Cardiac fibroblast (primary cell): ENCODE results near the gene PLEK.

Experiments used
- DNase-seq, 2 donors: peaks; one replicate each; pipeline versions ENCODE4 v3.0.0 to v3.0.0-alpha.2; 2010; ENCODE audit warnings: low read depth in 2 of 2
- H3K4me3 ChIP-seq, 2 donors: replicated peaks in 1 of 2; 1 replicate in 1 of 2; 2 replicates in 1 of 2; pipeline ENCODE4 v1.5.1; 2011; ENCODE audit warnings: low read depth in 2 of 2, low read length in 2 of 2, mild to moderate bottlenecking in 2 of 2, moderate library complexity in 1 of 2
- TF ChIP-seq, protein P1 (sequence below): IDR thresholded peaks from one replicate; pipeline ENCODE4 v1.5.1; 2011; ENCODE audit warnings: low read depth, mild to moderate bottlenecking, low read length, inconsistent platforms

The PLEK gene

DNA sequence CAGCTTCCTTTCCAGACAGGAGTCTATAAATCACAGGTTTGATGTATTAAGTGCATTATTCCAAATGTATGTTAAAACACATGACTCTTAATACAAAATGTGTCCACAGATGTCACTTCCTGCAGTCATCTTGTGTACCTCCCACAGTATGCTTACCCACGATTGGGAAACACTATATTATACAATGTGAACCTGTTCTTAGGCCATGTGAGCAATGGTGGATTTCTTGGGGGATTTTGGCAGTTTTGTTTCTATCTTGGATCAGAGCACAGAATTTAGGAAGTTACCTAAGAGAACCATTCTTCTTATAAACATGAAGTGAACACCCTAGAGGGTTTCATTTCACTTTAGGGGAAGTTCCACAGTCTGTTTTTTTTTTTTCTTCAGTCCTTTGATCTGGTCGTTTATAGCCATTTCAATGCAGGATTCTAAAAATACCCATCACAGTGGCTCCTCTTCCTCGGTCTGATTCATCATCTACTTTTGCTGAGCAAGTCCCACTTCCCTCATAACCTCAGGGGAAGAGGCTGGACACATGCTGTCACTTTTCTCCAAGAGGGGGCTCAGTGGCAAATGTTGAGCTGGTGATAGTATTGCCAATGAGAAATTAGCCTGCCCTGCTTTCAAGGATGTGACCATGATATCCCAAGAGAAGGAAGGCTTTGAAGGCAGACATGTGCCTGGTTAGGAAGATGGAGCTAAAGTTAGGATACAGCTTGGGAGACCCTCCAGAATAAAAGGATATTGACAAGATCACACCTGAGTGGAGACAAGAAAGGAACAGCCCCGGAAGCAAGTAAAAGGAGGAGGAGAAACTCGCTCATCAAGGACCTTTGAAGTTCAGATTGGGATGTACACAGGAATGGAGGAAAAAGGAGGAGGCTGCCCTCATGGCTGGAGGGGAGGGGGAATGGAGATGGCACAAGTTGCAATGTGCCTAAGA lies 22.6 kb downstream of the PLEK start:
- TF ChIP-seq, protein P1, sequence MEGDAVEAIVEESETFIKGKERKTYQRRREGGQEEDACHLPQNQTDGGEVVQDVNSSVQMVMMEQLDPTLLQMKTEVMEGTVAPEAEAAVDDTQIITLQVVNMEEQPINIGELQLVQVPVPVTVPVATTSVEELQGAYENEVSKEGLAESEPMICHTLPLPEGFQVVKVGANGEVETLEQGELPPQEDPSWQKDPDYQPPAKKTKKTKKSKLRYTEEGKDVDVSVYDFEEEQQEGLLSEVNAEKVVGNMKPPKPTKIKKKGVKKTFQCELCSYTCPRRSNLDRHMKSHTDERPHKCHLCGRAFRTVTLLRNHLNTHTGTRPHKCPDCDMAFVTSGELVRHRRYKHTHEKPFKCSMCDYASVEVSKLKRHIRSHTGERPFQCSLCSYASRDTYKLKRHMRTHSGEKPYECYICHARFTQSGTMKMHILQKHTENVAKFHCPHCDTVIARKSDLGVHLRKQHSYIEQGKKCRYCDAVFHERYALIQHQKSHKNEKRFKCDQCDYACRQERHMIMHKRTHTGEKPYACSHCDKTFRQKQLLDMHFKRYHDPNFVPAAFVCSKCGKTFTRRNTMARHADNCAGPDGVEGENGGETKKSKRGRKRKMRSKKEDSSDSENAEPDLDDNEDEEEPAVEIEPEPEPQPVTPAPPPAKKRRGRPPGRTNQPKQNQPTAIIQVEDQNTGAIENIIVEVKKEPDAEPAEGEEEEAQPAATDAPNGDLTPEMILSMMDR: no peak
- DNase-seq: no peak
- H3K4me3 ChIP-seq: no peak overlapping the region

GRCh38 chr2:68388358-68388757 lies 23.3 kb downstream of the PLEK start:
- H3K4me3 ChIP-seq: no peak overlapping the region
- TF ChIP-seq, protein P1: no peak
- DNase-seq: no peak

DNA sequence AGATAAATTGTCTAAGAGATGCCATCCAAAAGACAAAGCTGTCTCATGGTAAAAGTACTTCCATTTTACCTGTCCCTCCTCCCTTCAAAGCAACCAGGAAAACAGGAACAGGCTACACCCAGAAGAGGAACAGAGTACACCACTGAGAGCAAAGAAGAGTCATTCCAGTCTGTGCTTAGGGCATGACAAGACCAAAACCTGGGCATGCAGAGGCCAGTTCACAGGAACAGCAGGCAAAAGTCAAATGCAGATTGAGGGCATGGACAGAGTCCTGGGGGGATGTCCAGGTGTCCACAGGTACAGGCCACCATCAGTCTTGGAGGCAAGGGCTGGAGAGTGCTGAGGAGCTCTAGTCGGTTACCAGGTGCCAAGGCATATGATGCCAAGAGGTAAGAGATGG lies 23.7 kb downstream of the PLEK start:
- DNase-seq: no peak
- TF ChIP-seq, protein P1: no peak
- H3K4me3 ChIP-seq: no peak overlapping the region

- TF ChIP-seq, protein P1: no peak
- H3K4me3 ChIP-seq: no peak overlapping the region
- DNase-seq: no peak
Measured at GRCh38 chr2:68390114-68390513, 25.0 kb downstream of the PLEK start.

DNA sequence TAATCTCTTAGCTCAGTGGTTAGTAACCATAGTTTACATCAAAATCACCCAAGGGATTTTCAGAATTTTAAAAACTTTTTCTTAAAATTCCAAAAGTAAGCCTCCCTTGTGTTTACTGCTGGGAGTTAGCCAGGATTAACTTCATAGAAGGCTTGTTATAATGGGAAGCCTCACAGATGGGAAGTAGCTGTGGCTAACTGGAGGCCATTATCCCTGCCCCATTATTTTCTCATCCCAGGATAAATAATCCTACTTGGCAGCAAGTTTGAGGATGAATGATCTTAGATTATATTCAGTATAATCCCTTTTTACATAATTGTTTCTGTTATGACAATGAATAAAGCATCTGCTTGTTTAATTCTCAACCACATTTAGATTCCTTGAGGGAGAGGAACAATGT lies 25.5 kb downstream of the PLEK start:
- H3K4me3 ChIP-seq: no peak overlapping the region
- DNase-seq: no peak
- TF ChIP-seq, protein P1: no peak

- peak in 1 of 2 donors; percentile 12 for DNase-seq
- TF ChIP-seq, protein P1: no peak
- no peak overlapping the region for H3K4me3 ChIP-seq
Measured at GRCh38 chr2:68391099-68391498, 26.0 kb downstream of the PLEK start.
